Measurements from ENCODE around the gene FMN1. TPM values are rescaled to one million over a fixed set of nuclear protein-coding genes. Genes with fewer than 3 reads are reported as not detected.

FMN1 gene
- total RNA-seq, 1 experiment from 2014 or later = 4.5 TPM

- no peak overlapping the region for H3K4me3 Mint-ChIP-seq
- ATAC-seq (no peak), DNase-seq (ENCODE audit: low spot score) (no peak)
- H3K27me3 Mint-ChIP-seq (ENCODE audit: low read depth) = no peaks in the 10 kb centered on the region
- ChIA-PET POLR2A (no interaction called here), CTCF (interaction anchor here (2.1 kb wide), 1 partner anchor 16 kb away, joined by 12 read pairs; no protein-coding TSS in a partner anchor)
- H3K27ac Mint-ChIP-seq = no peak overlapping the region
- TF ChIP-seq ZNF219 (CRISPR knock-in tag; IDR thresholded peaks at IDR 0.05; ENCODE audit: borderline replicate concordance) (no peak), FOXP1 (CRISPR knock-in tag; IDR thresholded peaks at IDR 0.05; ENCODE audit: borderline replicate concordance) (no peak), USF1 (CRISPR knock-in tag; IDR thresholded peaks at IDR 0.05) (no peak), ATF2 (CRISPR knock-in tag; IDR thresholded peaks at IDR 0.05; ENCODE audit: borderline replicate concordance, low read depth) (no peak), ETV6 (CRISPR knock-in tag; IDR thresholded peaks at IDR 0.05) (no peak)
- no peaks in the 10 kb centered on the region for H3K4me1 Mint-ChIP-seq
- no peaks in the 10 kb centered on the region for H3K36me3 Mint-ChIP-seq
- no peaks in the 10 kb centered on the region for H3K9me3 Mint-ChIP-seq
Observed at GRCh38 chr15:32977506-32977905, 217.0 kb downstream of the FMN1 start.

- no peak for ATAC-seq
- H3K9me3 Mint-ChIP-seq = no peaks in the 10 kb centered on the region
- H3K4me3 Mint-ChIP-seq = no peak overlapping the region
- H3K36me3 Mint-ChIP-seq = no peaks in the 10 kb centered on the region
- no peak for DNase-seq (ENCODE audit: low spot score)
- ChIA-PET CTCF (interaction anchor here (2.0 kb wide), 1 partner anchor 19 kb away, joined by 4 read pairs; no protein-coding TSS in a partner anchor), POLR2A (no interaction called here)
- peaks cover 4% of the 10 kb centered on the region for H3K4me1 Mint-ChIP-seq
- no peaks in the 10 kb centered on the region for H3K27me3 Mint-ChIP-seq (ENCODE audit: low read depth)
- H3K27ac Mint-ChIP-seq = no peak overlapping the region
- TF ChIP-seq CDX4 (CRISPR knock-in tag; IDR thresholded peaks at IDR 0.05; ENCODE audit: borderline replicate concordance) (no peak), ELF4 (CRISPR knock-in tag; IDR thresholded peaks at IDR 0.05; ENCODE audit: low read depth) (no peak), CBFB (CRISPR knock-in tag; IDR thresholded peaks at IDR 0.05; ENCODE audit: low read depth) (no peak), MXD4 (CRISPR knock-in tag; IDR thresholded peaks at IDR 0.05; ENCODE audit: borderline replicate concordance) (no peak), ZNF416 (CRISPR knock-in tag; IDR thresholded peaks at IDR 0.05) (no peak), ZNF532 (CRISPR knock-in tag; IDR thresholded peaks at IDR 0.05; ENCODE audit: borderline replicate concordance) (no peak), ZNF425 (CRISPR knock-in tag; conservative IDR thresholded peaks at IDR 0.05) (no peak)
Observed at GRCh38 chr15:32974691-32975090, 219.8 kb downstream of the FMN1 start.

DNA sequence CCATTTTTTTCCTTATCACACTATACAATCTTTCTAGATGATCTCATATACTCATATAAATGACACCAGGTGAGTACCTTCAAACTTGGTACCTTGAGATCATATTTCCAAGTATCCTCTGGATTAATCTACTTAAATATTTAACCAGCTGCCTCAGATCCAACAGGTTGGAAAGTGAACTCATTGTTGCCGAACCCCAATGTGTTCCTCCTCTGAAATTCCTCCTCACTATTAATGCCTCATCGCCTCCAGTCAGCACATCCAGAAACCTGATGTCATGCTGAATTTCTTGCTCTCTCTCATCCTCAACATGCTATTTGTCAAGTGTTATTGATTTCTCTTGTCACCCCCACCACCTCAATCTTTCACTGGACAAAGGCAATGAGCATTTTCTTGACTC, 221.8 kb downstream of the FMN1 start:
- Mint-ChIP-seq H3K27ac (no peak overlapping the region), H3K36me3 (no peaks in the 10 kb centered on the region), H3K27me3 (ENCODE audit: low read depth) (no peaks in the 10 kb centered on the region), H3K4me1 (peaks cover 4% of the 10 kb centered on the region), H3K9me3 (no peaks in the 10 kb centered on the region), H3K4me3 (no peak overlapping the region)
- no peak for ATAC-seq
- ChIA-PET CTCF (no interaction called here), POLR2A (no interaction called here)
- no peak for DNase-seq (ENCODE audit: low spot score)
- no peak for TF ChIP-seq PREB (CRISPR knock-in tag; IDR thresholded peaks at IDR 0.05; ENCODE audit: borderline replicate concordance)
- no peak for TF ChIP-seq ZNF219 (CRISPR knock-in tag; IDR thresholded peaks at IDR 0.05; ENCODE audit: borderline replicate concordance)
- TF ChIP-seq SP1 (CRISPR knock-in tag; conservative IDR thresholded peaks at IDR 0.05) = no peak
- TF ChIP-seq JAZF1 (CRISPR knock-in tag; IDR thresholded peaks at IDR 0.05) = no peak
- TF ChIP-seq NR2C2 (CRISPR knock-in tag; IDR thresholded peaks at IDR 0.05) = no peak
- no peak for TF ChIP-seq CREM (CRISPR knock-in tag; IDR thresholded peaks at IDR 0.05)
- TF ChIP-seq, protein P1, sequence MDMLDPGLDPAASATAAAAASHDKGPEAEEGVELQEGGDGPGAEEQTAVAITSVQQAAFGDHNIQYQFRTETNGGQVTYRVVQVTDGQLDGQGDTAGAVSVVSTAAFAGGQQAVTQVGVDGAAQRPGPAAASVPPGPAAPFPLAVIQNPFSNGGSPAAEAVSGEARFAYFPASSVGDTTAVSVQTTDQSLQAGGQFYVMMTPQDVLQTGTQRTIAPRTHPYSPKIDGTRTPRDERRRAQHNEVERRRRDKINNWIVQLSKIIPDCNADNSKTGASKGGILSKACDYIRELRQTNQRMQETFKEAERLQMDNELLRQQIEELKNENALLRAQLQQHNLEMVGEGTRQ (CRISPR knock-in tag; IDR thresholded peaks at IDR 0.05) = no peak
- no peak for TF ChIP-seq FOXJ3 (CRISPR knock-in tag; IDR thresholded peaks at IDR 0.05; ENCODE audit: borderline replicate concordance)
